ENCODE measurements around the gene ABHD8.

The ABHD8 gene

DNA sequence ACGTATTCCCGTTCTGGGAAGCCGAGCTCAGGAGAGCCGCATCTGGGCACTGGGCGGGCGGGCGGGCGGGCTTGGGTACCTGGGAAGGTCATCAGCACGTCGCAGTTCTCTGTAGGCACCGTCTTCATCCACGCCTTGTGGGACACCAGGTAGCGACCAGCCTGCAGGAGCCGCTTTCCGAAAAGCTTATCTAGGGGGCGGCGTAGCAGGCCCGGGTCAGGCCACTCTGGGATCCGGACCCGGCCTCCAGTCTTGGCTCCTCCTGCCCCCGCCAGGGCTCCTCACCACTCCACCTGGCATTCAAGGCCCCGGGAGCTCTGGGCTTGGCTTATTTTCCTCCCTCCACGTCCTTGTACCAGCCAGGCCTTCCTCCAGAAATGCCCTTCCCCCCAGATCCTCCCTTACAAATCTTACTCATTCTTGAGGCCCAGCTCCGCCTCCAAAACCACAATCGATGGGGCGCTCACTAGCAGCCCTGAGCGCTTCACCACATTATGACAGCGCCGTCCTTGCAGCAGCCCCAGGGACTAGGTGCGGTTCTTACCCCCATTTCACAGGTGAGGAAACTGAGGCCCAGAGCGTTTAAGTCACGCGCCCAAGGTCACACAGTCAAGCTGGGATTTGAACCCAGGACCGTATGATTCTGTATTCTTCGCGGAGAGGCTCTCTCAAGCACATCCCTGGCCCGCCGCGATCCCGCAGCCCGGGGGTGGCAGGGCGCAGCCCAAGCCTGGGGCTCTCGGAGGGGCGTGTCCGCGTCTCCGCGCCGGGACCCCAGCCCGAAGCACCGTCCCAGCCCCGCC, 30.6 kb upstream of the ABHD8 start:
- DNase-seq (ENCODE audit: low read depth), result no peak

DNA sequence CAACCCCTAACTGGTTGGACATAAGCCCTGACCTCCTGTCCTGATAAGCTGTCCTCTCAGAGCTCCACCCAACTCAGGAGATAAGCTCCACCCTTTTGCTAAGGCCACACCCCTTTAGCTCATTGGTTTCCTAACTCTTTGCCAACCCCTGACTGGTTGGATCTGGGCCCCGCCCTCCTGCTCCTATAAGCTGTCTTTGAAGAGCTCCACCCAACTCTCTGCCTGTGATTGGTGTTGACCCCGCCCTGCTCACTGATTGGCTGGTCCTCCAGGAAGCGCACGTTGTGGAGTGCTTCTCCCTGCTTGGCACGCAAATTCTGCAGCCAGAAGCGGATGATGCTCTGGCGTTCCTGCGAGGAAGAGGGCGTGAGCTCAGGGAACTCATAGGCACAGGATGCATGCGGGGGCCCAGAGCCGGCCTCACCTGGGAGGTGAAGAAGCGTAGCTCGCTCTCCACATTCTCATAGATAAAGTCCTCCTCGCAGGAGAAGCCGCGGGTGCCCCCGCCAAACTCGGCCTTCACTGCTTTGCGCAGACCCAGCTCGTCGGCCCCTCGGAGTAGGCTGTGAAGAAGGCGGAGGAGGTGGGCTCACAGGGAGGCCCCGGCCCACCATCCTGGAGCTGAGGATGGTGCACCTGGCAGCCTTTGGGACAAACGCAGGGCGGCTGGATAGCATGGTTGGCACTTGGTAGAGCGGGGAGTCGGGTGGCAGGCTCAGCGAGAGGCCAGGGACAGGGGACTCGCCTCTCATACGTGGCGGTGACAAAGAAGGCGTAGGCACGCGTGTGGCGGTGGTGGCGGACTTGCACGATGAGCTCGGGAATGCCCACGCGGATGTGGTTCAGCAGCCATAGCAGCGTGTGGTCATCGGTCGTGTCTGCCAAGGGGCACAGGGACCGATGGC, 29.7 kb upstream of the ABHD8 start:
- DNase-seq (ENCODE audit: low read depth), result no peak

DNA sequence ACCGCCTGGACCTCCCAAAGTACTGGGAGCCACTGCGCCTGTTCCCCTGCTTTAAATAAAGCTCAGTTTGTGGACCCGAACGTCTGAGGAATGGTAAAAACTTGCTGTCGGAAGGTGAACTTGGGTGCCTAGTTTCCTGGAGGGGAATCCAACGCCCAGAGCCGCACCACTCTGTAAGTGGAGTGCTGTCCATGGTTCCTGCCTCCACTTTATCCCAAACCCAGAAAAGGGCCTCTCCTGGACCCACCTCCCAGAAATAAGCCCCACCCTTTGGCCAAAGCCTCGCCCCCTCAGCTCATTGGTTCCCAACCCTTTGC, 29.1 kb upstream of the ABHD8 start:
- no peak for DNase-seq (ENCODE audit: low read depth)

DNA sequence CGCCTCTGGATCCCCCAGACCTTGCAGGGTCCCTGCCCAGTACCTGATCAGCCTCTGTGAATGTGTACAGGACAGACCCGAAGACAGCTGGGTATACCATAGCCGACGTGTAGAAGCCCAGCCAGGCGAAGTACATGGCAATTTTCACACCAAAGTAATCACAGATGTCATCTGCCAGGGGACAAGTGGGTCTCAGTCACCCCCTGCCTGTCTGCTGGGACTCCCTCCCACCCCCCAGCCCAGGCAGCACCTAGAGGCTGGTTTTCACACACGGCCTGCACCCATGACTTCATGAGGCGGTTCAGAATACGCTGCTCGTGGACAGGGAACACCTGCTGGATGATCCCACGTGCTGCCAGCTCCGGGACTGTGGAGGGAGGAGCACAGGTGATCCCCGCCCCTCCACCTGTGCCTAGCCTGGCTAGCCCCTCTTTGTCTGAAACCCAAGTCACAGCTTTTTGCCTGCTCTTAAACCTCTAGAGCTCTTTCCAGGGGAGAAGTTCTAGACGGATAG, 27.9 kb upstream of the ABHD8 start:
- DNase-seq (ENCODE audit: low read depth), result no peak

DNA sequence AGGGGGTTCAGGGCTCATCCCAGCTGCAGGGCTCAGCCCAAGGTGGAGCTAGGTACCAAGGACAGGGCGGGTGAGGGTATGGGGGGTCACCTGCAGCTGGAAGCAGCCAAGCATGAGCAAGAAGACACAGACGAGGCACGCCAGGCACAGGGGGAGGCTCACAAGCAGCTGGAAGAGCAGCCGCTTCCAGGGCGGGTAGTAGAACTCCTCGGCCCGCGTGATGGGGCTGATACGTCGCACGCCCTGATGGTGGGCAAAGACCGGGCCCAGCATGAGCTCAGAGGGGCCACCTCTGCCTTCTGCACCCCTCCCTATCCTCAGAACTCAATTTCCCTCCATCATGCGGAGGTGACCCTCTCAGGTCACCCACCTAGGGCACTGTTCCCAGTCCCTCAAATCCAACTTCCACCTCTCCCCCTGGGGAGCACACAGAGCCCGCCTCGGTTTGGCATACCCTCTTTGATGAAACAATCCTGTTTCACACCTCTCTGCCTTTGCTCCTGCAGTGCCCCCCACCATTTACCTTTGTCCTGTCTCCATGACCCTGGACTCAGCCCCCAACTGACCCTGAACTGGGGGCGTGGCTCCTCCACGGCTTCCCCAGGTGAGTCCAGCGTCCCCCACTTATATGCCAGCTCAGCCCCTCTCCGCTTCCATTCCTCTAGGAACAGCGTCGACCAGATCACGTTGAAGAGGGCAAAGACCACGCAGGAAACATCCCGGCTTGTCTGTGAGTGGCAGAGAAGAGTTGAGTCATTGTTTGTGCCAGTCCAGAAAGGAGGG, 27.2 kb upstream of the ABHD8 start:
- no peak for DNase-seq (ENCODE audit: low read depth)

DNA sequence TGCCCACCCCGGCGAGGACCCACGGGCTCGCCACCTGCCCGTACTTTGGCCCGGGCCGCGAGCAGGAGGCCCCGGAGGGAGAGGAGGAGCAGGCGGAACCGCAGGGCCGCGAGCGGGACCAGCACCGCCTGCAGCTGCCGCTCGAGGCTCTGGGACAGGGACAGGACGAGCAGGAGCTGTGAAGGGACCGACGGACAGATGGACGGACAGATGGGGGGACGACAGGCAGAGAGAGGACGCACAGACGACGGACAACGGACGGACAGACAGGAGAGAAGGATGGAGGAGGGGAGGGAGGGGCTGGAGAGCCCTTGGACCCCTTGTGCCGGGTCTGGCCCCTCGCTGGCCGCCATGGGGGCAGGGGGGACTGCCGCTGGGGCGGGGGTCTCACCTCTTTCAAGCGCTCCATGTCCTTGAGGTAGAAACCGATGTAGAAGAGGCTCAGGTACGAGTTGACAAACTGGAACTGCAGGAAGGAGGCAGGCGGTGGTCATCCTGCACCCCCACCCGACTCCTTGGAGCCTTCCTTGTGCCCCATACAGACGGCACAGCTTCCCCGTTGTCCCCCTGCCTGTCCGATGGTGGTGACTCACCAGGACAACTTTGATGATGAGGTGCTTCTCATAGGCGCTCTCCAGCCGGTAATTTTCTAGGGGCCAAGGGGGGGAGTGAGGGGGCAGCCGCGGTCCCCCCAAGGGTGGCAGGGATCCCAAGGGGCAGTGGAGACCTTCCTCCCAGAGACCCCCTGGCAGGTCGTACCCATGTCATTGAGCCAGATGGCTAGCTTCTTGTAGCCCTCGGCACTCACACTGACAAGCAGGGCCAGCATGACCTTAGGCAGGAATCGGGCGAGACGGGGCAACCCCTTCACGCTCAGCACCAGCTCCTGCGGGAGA, 26.4 kb upstream of the ABHD8 start:
- no peak for DNase-seq (ENCODE audit: low read depth)

DNA sequence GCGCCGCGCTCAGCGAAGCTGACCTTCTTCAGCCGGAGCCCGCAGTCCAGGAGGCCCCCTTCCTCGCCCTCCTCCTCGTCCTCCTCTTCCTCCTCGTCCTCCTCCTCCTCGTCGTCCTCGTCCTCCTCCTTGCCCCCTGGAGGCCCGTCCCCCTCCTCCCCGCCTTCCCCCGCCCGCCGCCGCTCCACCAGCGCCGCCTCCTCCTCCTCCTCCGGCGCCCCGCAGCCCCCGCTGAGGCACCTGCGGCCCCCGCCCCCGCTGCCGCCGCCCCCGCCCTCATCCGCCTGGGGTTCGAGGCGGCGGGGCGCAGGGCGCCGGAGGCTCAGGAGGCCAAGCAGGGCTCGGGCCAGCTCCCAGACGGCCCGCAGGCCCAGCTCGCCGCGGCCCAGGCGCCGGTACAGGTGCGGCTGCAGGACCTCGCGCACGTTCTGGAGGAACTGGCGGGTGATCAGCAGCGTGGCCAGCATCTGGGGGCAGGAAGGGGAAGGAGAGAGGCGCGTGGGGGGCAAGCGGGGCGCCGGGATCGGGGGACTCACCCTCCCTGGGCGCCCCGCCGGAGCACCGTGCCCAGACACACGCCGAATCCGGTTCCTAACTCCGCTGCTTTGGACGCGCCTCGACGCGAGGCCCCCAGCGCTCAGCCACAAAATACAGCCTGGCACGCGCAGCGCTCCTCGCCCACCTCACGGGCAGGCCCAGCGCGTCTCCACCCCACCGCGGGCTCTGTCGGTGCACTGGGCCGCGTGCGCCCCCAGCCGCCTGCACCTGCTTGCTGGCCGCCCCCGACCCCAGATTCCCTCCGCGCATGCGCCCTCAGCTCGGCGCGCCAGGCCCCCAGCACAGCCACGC, 25.5 kb upstream of the ABHD8 start:
- no peak for DNase-seq (ENCODE audit: low read depth)

DNA sequence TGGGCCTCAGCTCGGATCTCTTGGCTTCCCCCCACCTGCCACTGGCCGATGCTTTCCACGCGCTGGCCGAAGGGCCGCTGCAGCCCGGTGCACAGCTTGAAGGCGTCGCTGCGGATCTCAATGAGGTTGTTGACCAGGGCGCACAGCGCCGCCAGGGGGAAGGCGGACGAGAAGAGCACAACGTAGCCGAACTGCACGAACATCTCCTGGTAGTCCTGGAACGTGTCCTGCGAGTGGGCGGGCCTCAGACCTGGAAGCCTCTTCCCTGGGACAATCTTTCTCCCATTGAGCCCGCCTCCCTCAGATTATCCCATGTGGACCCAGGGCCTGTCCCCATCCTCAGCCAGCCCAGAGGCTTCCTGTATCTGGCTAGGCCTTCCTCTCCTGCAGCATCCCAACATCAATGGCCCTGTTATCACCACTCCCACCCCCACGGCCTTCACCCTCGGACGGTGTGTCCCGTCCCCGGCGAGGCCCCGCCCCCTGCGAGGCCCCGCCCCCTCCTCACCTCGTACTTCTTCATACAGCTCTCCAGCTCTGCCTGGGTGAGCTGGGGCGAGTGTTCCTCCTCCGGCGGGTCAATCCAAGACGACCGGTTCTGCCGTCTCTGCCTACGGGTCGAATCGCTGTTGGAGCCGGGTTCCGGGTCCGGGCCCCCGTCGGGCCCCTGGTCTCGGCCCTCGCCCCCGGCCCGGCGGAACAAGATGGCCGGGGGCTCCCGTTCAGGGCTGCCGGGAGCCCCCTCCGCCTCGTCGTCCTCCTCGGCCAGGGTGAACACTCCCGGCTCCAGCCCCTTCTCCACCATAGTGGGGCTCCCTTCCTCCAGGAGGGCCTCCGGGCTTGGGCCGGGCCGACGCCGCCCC, 24.7 kb upstream of the ABHD8 start:
- no peak for DNase-seq (ENCODE audit: low read depth)

DNA sequence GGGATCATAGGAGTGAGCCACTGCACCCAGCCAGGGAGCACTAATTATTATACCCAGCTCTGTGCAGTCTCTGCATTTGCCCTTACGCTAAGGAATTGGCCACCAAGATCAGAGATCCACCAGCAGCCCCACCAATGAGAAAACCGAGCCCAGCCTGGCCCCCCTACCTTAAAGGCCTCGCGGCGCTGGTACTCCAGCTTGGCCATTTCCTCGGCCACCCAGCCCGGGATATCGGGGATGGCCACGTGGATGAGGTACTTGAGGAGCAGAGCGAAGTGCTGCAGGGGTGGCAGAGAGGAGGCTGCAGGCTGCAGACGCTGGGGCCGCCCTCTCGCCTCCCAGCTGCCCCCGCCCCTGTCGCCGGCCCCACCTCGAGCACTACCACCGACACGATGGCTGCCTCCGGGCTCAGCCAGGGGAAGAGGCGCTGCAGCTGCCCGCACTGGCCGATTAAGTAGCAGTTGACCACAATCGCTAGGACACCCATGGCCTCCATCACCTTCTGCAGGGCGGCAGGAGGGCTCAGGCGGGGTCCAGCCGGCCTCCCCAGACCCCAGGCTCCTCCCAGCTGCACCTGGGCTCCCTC, 23.9 kb upstream of the ABHD8 start:
- DNase-seq (ENCODE audit: low read depth), result no peak

DNA sequence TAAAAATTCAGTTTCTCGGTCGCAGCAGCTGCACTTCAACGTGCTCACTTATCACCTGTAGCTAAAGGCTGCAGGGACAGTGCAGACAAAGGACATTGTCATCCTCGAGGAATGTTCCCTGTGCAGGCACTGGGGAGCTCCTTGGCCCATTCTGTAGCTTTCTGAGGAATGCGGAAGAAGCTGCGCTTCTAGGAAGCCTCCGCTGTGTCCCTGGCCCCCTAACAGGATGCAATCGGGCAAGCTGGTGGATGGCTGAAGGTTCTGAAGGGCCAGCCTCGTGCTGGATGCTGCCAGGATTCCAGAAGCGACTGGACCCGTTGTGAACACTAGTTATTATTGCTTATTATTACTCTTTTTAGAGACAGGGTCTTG, 23.4 kb upstream of the ABHD8 start:
- no peak for DNase-seq (ENCODE audit: low read depth)

DNA sequence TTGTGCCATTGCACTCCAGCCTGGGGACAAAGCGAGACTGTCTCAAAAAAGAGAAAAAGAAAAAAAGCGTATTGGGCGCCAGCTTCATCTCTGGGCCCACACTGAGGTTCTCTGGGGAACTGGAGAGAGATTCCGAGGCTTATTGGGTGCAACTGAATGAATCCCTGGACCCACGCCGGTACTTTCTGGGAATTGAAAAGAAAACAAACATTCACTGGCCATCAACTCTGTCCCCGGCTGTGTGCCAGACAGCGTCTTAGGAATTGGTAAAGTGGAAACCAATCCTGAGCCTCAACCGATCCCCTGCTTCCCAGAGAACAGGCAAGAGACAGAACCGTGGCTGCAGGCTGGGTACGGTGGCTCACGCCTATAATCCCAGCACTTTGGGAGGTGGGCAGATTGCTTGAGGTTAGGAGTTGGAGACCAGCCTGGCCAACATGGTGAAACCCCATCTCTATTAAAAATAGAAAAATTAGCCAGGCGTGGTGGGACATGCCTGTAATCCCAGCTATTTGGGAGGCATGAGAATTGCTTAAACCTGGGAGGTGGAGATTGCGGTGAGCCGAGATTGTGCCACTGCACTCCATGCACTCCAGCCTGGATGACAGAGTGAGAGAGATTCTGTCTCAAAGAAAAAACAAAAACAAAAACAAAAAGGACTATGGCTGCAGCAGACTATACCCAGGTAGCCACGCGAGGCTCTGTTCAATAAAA, 22.8 kb upstream of the ABHD8 start:
- DNase-seq (ENCODE audit: low read depth), result no peak

DNA sequence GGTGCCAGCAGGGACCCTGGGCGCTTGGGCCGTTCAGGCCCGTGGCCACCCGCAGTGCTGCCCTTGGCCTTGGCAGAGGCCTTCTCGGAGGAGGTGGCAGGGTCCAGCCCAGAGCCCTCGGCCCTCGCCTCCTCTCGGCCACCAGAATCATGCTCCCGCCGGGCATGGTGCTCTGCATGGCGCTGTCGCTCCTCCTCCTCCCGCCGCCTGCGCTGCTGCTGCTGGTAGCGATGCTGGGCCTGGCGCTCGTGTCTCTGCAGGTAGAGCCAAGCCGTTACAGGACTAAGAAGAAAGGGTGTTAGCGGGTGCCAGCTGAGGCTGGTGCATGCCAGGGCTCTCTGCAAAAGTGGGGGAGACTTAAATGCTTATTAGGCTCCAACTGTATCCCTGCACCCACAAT, 21.9 kb upstream of the ABHD8 start:
- no peak for DNase-seq (ENCODE audit: low read depth)

DNA sequence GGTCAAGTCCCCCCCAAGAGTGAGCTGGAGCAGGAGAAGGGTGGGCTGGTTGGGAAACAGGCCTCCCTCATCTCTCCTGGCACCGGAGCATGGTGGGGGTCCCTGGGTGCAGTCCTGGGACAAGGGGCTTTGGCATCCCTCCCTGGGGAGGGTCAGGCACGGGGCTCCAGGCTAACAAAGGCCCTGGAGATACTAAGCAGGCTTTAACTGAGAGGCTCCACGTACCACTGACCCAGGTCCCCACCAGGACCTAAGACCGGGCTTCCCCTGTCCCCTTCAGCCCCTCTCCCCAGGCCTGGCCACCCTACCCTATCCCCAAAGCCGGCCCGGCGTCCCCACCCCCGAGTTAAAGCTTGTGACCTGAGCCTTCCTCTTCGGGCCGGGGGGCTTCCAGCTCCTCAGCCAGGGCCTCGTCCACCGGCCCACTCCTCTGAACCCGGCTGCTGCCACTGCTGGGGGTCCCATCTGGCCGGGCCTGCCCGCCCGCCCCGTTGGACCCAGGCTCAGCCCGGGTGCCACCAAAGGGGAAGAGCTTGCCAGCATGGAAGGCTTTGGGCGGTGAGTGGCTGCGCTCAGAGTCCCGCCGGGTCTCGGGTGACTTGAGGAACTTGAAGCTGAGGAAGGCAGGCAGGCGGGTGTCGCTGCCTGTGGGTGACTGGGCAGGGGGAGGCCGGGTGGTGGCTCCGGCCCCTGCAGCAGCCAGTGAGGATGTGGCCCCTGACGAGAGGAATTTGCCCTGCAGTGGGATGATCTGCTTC, 21.3 kb upstream of the ABHD8 start:
- DNase-seq (ENCODE audit: low read depth), result no peak

DNA sequence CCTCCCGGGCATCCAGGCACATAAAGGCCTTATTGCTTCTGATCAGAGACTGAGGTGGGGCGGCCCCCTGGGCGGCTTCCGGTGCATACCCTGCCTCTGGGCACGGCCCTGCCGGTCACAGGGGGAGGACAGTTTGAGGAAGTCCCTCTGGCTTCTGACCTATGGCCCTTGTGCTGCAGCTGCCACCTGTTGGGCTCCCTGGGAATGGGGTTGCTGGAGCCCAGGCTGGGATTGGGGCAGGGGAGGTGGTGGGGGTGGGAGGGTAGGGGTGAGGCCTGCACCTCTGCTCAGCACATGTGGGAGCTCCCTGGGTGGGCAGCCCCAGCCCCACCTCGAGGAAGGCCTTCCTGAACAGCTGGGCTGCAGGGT, 20.7 kb upstream of the ABHD8 start:
- DNase-seq (ENCODE audit: low read depth), result no peak

DNA sequence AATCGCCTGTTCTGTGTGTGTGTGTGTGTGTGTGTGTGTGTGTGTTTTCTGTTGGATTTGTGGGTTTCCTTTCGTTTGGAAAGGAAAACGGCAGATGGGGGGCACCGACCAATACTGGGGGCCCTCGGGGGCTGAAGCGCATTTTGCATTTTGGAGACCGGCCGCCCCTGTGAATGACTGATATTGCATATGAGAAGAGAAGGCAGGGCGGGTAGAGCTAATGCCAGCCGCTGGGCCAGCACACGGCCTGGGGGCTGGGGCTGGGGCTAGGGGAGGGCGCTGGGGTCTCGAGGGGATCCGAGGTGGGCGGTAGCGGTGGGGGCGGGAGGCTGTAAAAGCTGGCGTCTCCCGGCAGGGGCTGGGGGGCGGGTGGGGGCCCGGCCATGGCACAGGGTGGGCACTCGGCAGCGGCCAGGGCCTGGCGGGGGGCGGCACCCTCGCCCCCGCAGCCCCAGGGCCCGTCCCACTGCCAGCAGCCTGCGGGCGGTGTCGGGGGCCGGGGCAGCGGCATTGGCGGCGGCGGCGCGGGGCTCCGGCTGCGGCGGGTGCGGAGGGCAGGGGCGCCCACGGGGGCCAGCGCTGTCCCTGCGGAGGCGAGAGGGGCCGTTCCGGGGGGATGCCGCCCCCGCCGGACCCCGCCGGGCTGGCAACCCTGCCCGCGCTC, 20.2 kb upstream of the ABHD8 start:
- no peak for DNase-seq (ENCODE audit: low read depth)

DNA sequence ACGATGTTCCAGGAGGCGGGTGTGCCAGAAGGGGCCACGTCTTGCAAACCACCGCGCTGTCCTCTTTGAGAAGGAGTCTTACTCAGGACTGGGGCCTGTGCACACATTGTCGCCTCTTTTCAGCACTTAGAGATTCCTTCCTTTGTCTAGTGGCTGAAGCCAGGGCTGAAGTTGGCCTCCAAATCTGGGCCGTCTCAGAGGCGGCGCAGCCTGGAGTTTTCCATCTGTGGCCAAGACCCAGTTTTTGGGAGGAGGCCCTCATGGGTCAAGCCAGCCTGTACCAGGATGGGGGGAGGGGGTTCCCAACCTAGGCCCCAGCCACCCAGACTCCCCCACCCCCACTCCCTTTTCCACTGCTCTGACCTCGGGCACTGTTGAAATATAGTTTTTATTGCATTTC, 19.6 kb upstream of the ABHD8 start:
- DNase-seq (ENCODE audit: low read depth), result no peak
